K562 (cell line): Measurements from ENCODE around the gene LTBP2. TPM values are rescaled to one million over a fixed set of nuclear protein-coding genes. Genes with fewer than 3 reads are reported as not detected.

ENCODE experiments used
- ATAC-seq: fragments of 200-7000 bp; cut with Tn5 transposase; 3 replicates; pipeline ENCODE4 v1.9.1; 2020; ENCODE audit warnings: moderate library complexity
- BruUV-seq: library from RNA; stranded (reverse); fragments of 400-500 nt; replicated peaks from 2 replicates; lab custom pipeline; 2021; lab: Mats Ljungman, UMichigan
- CTCF ChIA-PET: fragments of 300-600 bp; formaldehyde crosslinking; extraction: SDS; loops from one replicate; lab custom pipeline; 2021; ENCODE audit warnings: low intra/inter-chr PET ratio; lab: Yijun Ruan, JAX
- POLR2A ChIA-PET: fragments of 300-600, 350-650 bp; sonication (Branson Sonifier 250); formaldehyde crosslinking; extraction: SDS; loops from one replicate; lab custom pipeline; 2021; ENCODE audit warnings: antibody characterized with exemption, inconsistent platforms; lab: Yijun Ruan, JAX
- DNase-seq, 4 experiments: peaks; one replicate each; pipeline versions ENCODE4 v3.0.0 to v3.0.0-alpha.2; 2011 to 2018; ENCODE audit warnings: low spot score in 3 of 4, mixed read lengths in 3 of 4; ENCODE audit errors: extremely low read depth in 1 of 4
- FAIRE-seq: peaks from 2 replicates; lab custom pipeline; 2011; peaks lifted over from hg19 to GRCh38; lab: Jason Lieb, UNC
- H2AFZ ChIP-seq: 2 replicates; pipeline ENCODE4 v1.6.0; 2011; ENCODE audit warnings: low read depth, low read length, control low read depth, inconsistent platforms
- H3K27ac ChIP-seq: fragments of 200-600 bp; 3 replicates; pipeline ENCODE4 v1.8.0; 2011; ENCODE audit warnings: low read depth, mild to moderate bottlenecking, control low read depth, inconsistent platforms, low read length, moderate library complexity, mixed read lengths; ENCODE audit errors: extremely low read depth
- H3K27me3 ChIP-seq, 2 experiments: fragments of 300-600 bp in 1 of 2; 2 replicates in 1 of 2; 3 replicates in 1 of 2; pipeline versions ENCODE4 v1.6.0 to v1.8.0; 2011; ENCODE audit warnings: inconsistent platforms in 2 of 2, low read length in 2 of 2, mild to moderate bottlenecking in 1 of 2, mixed read lengths in 1 of 2, moderate library complexity in 1 of 2; ENCODE audit not compliant: control insufficient read depth in 2 of 2, insufficient read depth in 2 of 2
- H3K36me3 ChIP-seq: fragments of 300-600 bp; 3 replicates; pipeline ENCODE4 v1.8.0; 2011; ENCODE audit warnings: mild to moderate bottlenecking, low read length, inconsistent platforms; ENCODE audit not compliant: control insufficient read depth, insufficient read depth
- H3K4me1 ChIP-seq, 2 experiments: fragments of 200-600 bp in 1 of 2; replicated peaks in 1 of 2; 2 replicates in 1 of 2; 3 replicates in 1 of 2; pipeline versions ENCODE4 v1.5.1 to v1.8.0; 2011; ENCODE audit warnings: inconsistent platforms in 2 of 2, low read length in 2 of 2, mild to moderate bottlenecking in 1 of 2, mixed read lengths in 1 of 2, moderate library complexity in 1 of 2; ENCODE audit not compliant: control insufficient read depth in 2 of 2, insufficient read depth in 2 of 2
- H3K4me2 ChIP-seq: 2 replicates; pipeline ENCODE4 v1.6.1; 2011; ENCODE audit warnings: low read length, control low read depth, inconsistent platforms, mixed read lengths; ENCODE audit not compliant: insufficient read depth
- H3K4me3 ChIP-seq: fragments of 200-600 bp; sonication (generic), shearing (Covaris generic); 2 replicates; pipeline ENCODE4 v1.5.1; 2016; ENCODE audit warnings: control low read depth, inconsistent platforms
- H3K79me2 ChIP-seq: fragments of 200-600 bp; 3 replicates; pipeline ENCODE4 v1.8.0; 2011; ENCODE audit warnings: low read length, inconsistent platforms; ENCODE audit not compliant: control insufficient read depth, insufficient read depth
- H3K9ac ChIP-seq, 2 experiments: 2 replicates each; pipeline versions ENCODE4 v1.6.0 to v1.6.1; 2011; ENCODE audit warnings: low read depth in 2 of 2, low read length in 2 of 2, control low read depth in 1 of 2, inconsistent platforms in 1 of 2, mild to moderate bottlenecking in 1 of 2, mixed read lengths in 1 of 2; ENCODE audit not compliant: insufficient read depth in 1 of 2
- H3K9me1 ChIP-seq: one replicate; pipeline ENCODE4 v1.6.0; 2011; ENCODE audit warnings: inconsistent platforms, mild to moderate bottlenecking, low read length, moderate library complexity; ENCODE audit not compliant: control insufficient read depth, insufficient read depth
- H3K9me3 ChIP-seq: replicated peaks from 2 replicates; pipeline ENCODE4 v1.5.1; 2011; ENCODE audit warnings: low read depth, low read length, inconsistent platforms; ENCODE audit not compliant: control insufficient read depth, insufficient read depth
- H4K20me1 ChIP-seq: replicated peaks from 2 replicates; pipeline ENCODE4 v1.6.1; 2011; ENCODE audit warnings: low read length, inconsistent platforms, mixed read lengths; ENCODE audit not compliant: control insufficient read depth, insufficient read depth
- CEBPG ChIP-seq, 3 experiments: fragments of 200-800 bp in 1 of 3; sonication (Bioruptor generic) in 1 of 3; sonication (generic) in 1 of 3; formaldehyde crosslinking in 1 of 3; IDR thresholded peaks in 2 of 3; conservative IDR thresholded peaks in 1 of 3; 2 replicates each; pipeline versions ENCODE4 v1.6.1 to v1.8.0; 2016 to 2022; ENCODE audit warnings: missing compliant biosample characterization in 2 of 3, missing genetic modification characterization in 2 of 3, mild to moderate bottlenecking in 1 of 3, missing genetic modification reagents in 1 of 3
- CHD7 ChIP-seq: fragments of 200-600 bp; sonication (generic); IDR thresholded peaks from one replicate; pipeline ENCODE4 v1.6.1; 2012; ENCODE audit warnings: mild to moderate bottlenecking, low read depth, low read length, inconsistent platforms
- ESRRA ChIP-seq: fragments of 450-650 bp; IDR thresholded peaks from 2 replicates; pipeline ENCODE4 v1.6.1; 2014; ENCODE audit warnings: low read depth, mild to moderate bottlenecking, moderate library complexity, borderline replicate concordance
- HES1 ChIP-seq: fragments of 450-650 bp; IDR thresholded peaks from 2 replicates; pipeline ENCODE4 v1.6.1; 2016; ENCODE audit warnings: low read depth, mild to moderate bottlenecking, moderate library complexity
- KLF16 ChIP-seq: IDR thresholded peaks from 2 replicates; pipeline ENCODE4 v1.6.1; 2016; ENCODE audit warnings: antibody characterized with exemption
- PHB2 ChIP-seq: fragments of 450-650 bp; IDR thresholded peaks from 2 replicates; pipeline ENCODE4 v1.6.1; 2017; ENCODE audit warnings: low read depth
- SMARCE1 ChIP-seq: fragments of 450-650 bp; IDR thresholded peaks from 2 replicates; pipeline ENCODE4 v1.7.1; 2016; ENCODE audit warnings: mild to moderate bottlenecking
- ZBTB2 ChIP-seq: fragments of 450-650 bp; IDR thresholded peaks from 2 replicates; pipeline ENCODE4 v1.6.1; 2016; ENCODE audit warnings: antibody characterized with exemption
- ZNF282 ChIP-seq: sonication (generic); formaldehyde crosslinking; IDR thresholded peaks from 2 replicates; pipeline ENCODE4 v1.8.1; 2023; ENCODE audit warnings: missing genetic modification reagents
- WGBS: fragments of 100-300 bp; shearing (Covaris generic); methylation state at CpG from one replicate; pipeline ENCODE4 v1.1.6; 2016; ENCODE audit warnings: low coverage, mixed read lengths; ENCODE audit not compliant: insufficient coverage; ENCODE audit errors: missing lambda C conversion rate; 5-methylcytosine and 5-hydroxymethylcytosine counted together
- in situ Hi-C: fragments of 300-500 bp; cut with MboI; formaldehyde crosslinking; loops from 4 replicates; pipeline ENCODE4 v1.15.0; 2018; ENCODE audit warnings: inconsistent platforms, mixed read lengths
- intact Hi-C: fragments of 100-400 bp; cut with micrococcal nuclease; formaldehyde crosslinking; loops from 2 replicates; pipeline ENCODE4 v1.14.2; 2022
- polyA plus RNA-seq, 8 experiments: library from polyadenylated mRNA; depleted of rRNA in 4 of 8; stranded (reverse) in 5 of 8; unstranded in 3 of 8; fragments of >200 nt; fragmentation: Nextera tagmentation in 2 of 8; fragmentation: Illumina TruSeq in 1 of 8; extraction: Ambion mirVana in 2 of 8; extraction: Trizol in 1 of 8; gene quantifications; 2 replicates each; pipeline versions ENCODE4 v1.2.1 to v1.2.3, GENCODE V29; 2011 to 2014; ENCODE audit warnings: inconsistent platforms in 1 of 8, missing spikeins in 1 of 8
- total RNA-seq, 7 experiments: library from RNA; depleted of rRNA in 6 of 7; stranded (reverse); fragments of >200 nt in 6 of 7; fragmentation: Illumina TruSeq in 2 of 7; extraction: Trizol in 2 of 7; gene quantifications; 2 replicates each; pipeline versions ENCODE4 v1.2.1 to v1.2.3, GENCODE V29; 2011 to 2021; ENCODE audit warnings: low replicate concordance in 1 of 7

LTBP2 gene
- total and polyA plus RNA-seq, 9 of the 15 experiments (the other 6 are each of a cell fraction or from before 2014, with no cell fraction given): under 0.01 to 0.18 (median 0.03) TPM; not detected in 3

- DNase-seq (peak in 2 of 4 experiments; percentile 34 to 47), FAIRE-seq (peak; percentile 71), ATAC-seq (no peak)
- peaks cover 0 to 4% of the 10 kb centered on the region in 2 experiments; a peak in 2 of 5 replicates for H3K27me3 ChIP-seq
- peak overlapping the region; percentile 43 for H3K4me2 ChIP-seq
- 0% methylated on average over 4 of the region's 4 CpGs for WGBS
- no peaks in the 10 kb centered on the region for H3K36me3 ChIP-seq
- ChIA-PET CTCF (interaction anchor here (0.5 kb wide), 1 partner anchor 162 kb away, joined by 3 read pairs; no protein-coding TSS in a partner anchor), POLR2A (interaction anchor here (0.7 kb wide), 1 partner anchor 195 kb away, joined by 3 read pairs; no protein-coding TSS in a partner anchor)
- H3K4me1 ChIP-seq: peaks cover 33 to 35% of the 10 kb centered on the region in 2 experiments
- in situ Hi-C loops: no loop called here
- H4K20me1 ChIP-seq: no peaks in the 10 kb centered on the region
- H3K79me2 ChIP-seq: no peaks in the 10 kb centered on the region
- no peaks in the 10 kb centered on the region for H3K9me3 ChIP-seq
- no peak overlapping the region; a peak in 2 of 4 replicates for H3K9ac ChIP-seq
- intact Hi-C loops: no loop called here
- H3K9me1 ChIP-seq: no peaks in the 10 kb centered on the region
- no peak overlapping the region for H3K4me3 ChIP-seq
- peak overlapping the region; percentile 24; the same call in 1 of the 3 replicates for H3K27ac ChIP-seq
- H2AFZ ChIP-seq: peak overlapping the region; percentile 38; the same call in 1 of the 2 replicates
- no TSS peak for BruUV-seq
- TF ChIP-seq PHB2: no peak
- TF ChIP-seq ZBTB2: no peak
- TF ChIP-seq HES1: no peak
- TF ChIP-seq SMARCE1: peak; percentile 78
- TF ChIP-seq KLF16: no peak
- no peak for TF ChIP-seq ESRRA
- no peak for TF ChIP-seq CHD7
- TF ChIP-seq CEBPG (CRISPR knock-in tag; IDR thresholded peaks at IDR 0.05): no peak
- TF ChIP-seq CEBPG (tag; conservative IDR thresholded peaks at IDR 0.05 in 1 of 2, IDR thresholded peaks at IDR 0.05 in 1 of 2): no peak
- no peak for TF ChIP-seq ZNF282 (CRISPR knock-in tag)
These were observed 4.5 kb upstream of the LTBP2 start for GRCh38 chr14:74616507-74616906.
